GM20000 (cell line): ENCODE results near the gene GALK2.

Experiments
- DNase-seq: peaks from one replicate; pipeline ENCODE4 v3.0.0; 2012; ENCODE audit warnings: low spot score
- CTCF ChIP-seq: IDR thresholded peaks from 2 replicates; pipeline ENCODE4 v1.5.1; 2012; ENCODE audit warnings: mild to moderate bottlenecking, control low read depth; ENCODE audit errors: extremely low read depth, missing control alignments

The GALK2 gene

GRCh38 chr15:49273734-49274318 lies 103.8 kb downstream of the GALK2 start:
- DNase-seq, result no peak
- TF ChIP-seq CTCF, result no peak

GRCh38 chr15:49278751-49279150 lies 108.7 kb downstream of the GALK2 start:
- no peak for TF ChIP-seq CTCF
- DNase-seq, result no peak

- DNase-seq, result no peak
Measured at GRCh38 chr15:49279521-49280456, 109.7 kb downstream of the GALK2 start.

GRCh38 chr15:49282366-49282765 lies 112.3 kb downstream of the GALK2 start:
- TF ChIP-seq CTCF, result no peak
- no peak for DNase-seq

More at GRCh38 chr15:49279521-49280456, 109.7 kb downstream of the GALK2 start:
- no peak for TF ChIP-seq CTCF

- TF ChIP-seq CTCF, result no peak
- DNase-seq, result no peak
Measured at GRCh38 chr15:49286649-49287404, 116.8 kb downstream of the GALK2 start.

GRCh38 chr15:49287481-49287880 lies 117.4 kb downstream of the GALK2 start:
- DNase-seq, result no peak
- no peak for TF ChIP-seq CTCF

- DNase-seq, result no peak
- no peak for TF ChIP-seq CTCF
Measured at GRCh38 chr15:49288391-49288790, 118.3 kb downstream of the GALK2 start.
